ENCODE results near the gene GPN1.
A peak's percentile ranks its signal among the peaks of the same experiment; 100 is the strongest.
"Not testable (repeated sequence)": the region's sequence is repeated elsewhere in the genome, so short reads cannot be mapped to it uniquely, and the experiment has no call there.

The GPN1 gene

DNA sequence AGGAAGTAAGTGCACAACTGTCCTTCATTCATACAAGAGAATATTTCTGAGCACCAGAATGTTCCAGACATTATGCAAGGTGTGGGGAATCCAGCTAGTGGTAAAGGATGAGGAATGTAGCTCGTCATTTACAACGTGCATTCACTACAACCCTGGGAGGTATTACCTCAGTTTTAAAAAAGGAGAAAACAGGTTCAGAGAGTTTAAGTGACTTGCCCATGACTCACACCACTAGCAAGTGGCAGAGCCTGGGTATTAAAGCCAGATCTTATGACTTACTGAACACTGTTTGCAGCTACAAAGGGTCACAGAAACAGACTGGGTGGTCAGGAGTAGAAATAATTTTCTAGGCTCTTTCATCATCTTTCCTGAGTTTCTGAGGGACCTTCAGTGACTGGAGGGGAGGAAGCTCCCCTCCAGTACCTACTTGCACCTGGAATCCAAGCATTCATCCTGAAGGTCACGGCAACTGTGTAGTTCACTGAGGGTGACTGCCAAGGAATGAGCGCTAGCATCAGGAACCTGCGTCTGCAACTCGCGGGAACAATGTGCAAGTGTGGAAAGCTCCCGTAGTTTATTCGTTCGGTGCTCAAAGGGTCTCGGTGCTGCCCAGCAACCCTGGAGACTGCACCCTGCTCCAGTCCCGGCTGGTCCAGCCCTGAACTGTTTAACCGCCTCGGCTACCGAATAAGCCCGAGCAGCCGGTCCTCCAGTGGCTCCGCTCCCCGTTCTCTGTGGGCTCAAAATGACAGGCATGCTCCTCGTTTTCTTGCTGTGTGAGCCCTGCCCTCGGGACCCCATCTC lies 685 bp upstream of the GPN1 start:
- DNase-seq (ENCODE audit: low read depth): no peak

DNA sequence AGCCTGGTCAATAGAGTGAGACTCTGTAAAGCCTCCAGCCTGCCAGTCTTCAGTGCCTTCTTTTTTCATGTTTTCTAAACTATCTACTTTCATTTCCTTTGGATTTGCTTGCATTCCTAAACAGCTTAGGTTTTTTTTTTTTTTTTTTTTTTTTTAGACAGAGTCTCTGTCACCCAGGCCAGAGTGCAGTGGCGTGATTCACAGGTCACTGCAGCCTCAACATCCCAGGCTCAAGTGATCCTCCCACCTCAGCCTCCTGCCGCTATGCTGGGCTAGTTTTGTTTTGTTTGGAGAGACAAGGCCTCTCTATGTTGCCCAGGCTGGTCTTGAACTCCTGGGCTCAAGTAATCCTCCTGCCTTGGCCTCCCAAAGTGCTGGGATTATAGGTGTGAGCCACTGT lies 1.4 kb downstream of the GPN1 start:
- DNase-seq (ENCODE audit: low read depth): not testable (repeated sequence)

DNA sequence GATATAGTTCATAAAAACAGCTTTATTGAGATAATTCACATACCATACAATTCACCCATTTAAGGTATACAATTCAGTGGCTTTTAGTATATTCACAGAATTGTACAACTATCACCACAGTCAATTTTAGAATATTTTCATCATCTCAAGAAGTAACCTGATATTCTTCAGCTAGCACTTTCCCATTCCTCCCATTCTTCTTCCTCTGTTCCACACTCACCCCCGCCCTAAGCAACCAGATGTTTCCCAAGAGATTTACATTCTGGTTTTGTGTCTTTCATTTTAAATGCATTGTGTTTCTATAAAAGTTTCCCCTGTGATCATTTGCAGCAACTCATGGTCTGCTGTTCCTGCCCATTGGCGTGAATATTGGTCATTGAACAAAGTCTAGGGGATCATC lies 5.4 kb downstream of the GPN1 start:
- DNase-seq (ENCODE audit: low read depth): no peak

- DNase-seq (ENCODE audit: low read depth): no peak
These were observed 7.9 kb downstream of the GPN1 start for GRCh38 chr2:27636766-27637165.

DNA sequence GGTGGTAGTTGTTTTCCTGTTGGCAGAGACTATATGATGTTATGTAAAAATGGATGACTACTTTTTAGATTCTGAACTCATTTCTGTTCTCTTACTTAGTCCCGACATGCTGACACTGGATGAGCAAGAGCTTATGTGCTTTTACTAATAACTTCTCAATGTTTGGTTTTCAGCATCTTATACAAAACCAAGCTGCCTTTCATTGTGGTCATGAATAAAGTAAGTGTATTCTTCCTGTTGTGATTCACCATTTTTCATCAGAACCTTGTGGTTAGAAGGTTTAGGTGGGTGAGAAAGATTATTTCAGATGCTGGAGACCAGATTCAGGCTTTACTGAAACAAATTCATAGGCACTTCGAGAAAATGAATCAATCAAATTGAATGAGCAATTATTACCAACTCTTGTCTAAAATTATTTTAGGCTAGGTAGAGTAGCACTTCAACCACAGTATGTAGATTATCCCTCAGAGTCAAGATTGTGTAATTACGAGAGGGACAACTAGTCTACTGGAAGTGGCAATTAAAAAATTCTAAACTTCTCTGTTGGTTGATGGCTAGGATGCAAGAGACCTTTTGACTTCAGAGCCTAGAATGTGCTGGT lies 9.3 kb downstream of the GPN1 start:
- DNase-seq (ENCODE audit: low read depth): no peak

DNA sequence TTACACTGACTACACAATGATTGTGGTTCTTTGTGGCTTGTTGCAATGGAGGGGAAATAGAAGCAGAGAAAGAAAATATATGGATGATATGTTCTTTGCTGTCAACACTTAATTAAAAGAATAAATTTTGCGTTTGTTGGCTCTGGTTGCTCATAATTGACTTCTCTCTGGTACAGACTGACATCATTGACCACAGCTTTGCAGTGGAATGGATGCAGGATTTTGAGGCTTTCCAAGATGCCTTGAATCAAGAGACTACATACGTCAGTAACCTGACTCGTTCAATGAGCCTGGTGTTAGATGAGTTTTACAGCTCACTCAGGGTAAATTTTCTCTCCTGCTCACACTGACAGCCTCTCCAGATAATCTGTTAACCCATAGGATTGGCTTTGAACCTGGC lies 9.9 kb downstream of the GPN1 start:
- DNase-seq (ENCODE audit: low read depth): no peak

GRCh38 chr2:27640722-27641245 lies 11.9 kb downstream of the GPN1 start:
- no peak for DNase-seq (ENCODE audit: low read depth)

- DNase-seq (ENCODE audit: low read depth): no peak
These were observed 16.3 kb downstream of the GPN1 start for GRCh38 chr2:27645197-27645596.

DNA sequence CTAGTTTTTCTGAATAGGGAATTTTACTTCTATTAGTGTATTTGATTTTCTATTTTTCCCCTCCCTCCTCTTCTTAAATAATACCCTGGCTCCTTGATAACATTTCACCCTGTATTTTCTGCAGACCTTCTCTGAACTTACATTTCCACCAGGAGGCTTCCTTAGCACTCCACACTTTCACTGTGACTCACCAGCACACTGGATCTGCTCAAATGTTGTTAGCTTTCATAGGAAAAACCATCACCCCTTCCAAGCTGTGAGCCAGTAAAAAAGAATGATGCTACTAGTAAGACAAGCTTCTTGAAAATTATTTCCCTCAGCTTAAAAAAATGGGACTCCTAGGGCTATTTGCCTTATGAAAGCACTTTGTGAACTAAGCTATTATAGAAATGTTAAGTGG lies 18.4 kb downstream of the GPN1 start:
- DNase-seq (ENCODE audit: low read depth): no peak

GRCh38 chr2:27647737-27648136 lies 18.9 kb downstream of the GPN1 start:
- no peak for DNase-seq (ENCODE audit: low read depth)

DNA sequence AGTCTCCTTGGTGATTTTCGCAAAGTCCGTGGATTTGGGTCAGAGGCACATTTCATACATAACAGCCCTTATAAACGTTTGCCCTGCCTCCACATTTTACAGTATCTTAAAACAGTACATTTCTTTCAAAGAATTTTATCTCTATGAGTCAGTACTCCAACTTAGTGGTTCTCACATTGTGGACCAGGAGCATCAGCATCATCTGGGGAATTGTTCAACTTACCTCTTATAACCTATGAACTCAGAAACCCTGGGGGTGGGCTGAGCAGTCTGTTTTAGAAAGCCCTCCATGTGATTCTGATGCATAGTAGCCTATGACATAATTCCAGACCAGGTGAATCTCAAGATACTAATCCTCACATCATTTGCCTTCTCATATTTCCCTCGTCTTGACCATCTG lies 22.2 kb downstream of the GPN1 start:
- DNase-seq (ENCODE audit: low read depth): no peak

- DNase-seq (ENCODE audit: low read depth): no peak
These were observed 23.5 kb downstream of the GPN1 start for GRCh38 chr2:27652341-27652740.

GRCh38 chr2:27652790-27653189 lies 23.9 kb downstream of the GPN1 start:
- DNase-seq (ENCODE audit: low read depth): no peak

GRCh38 chr2:27653397-27653796 lies 24.5 kb downstream of the GPN1 start:
- DNase-seq (ENCODE audit: low read depth): no peak

DNA sequence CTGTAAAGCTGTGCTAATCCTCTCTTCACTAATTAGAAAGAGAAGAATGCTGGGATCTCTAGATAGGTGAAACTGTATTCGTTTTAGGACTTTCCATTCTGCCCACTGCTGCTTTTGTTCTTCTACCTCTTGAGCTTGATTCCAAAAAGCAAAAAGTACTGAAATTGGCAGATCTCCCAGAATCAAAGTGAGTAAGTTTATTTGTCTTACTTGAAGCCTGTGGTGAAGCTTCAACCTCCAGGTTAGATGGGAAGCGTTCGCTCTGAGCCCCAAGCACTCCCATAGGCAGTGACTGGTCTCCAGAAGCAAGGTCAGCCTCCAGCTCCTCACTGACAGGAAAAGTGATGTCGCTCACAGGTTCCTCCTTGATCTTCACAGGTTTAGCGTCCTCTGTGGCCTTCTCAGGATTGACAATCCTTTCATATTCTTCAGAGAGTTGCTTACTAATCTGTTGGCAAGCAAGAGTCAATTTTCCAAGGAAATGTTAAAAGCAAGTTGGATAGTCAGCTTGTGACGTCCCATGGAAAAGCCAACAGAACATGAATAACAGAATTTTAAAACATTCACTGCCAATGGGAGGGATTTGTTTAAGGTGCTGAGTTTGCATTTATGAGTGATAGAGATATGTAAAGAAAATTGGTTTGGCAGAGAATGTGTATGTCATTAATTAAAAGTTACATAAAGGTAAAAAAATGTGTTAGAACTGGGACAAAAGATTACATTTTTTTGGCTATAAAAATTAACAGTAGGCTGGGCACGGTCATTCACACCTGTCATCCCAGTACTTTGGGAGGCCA lies 26.5 kb downstream of the GPN1 start:
- DNase-seq (ENCODE audit: low read depth): no peak

DNA sequence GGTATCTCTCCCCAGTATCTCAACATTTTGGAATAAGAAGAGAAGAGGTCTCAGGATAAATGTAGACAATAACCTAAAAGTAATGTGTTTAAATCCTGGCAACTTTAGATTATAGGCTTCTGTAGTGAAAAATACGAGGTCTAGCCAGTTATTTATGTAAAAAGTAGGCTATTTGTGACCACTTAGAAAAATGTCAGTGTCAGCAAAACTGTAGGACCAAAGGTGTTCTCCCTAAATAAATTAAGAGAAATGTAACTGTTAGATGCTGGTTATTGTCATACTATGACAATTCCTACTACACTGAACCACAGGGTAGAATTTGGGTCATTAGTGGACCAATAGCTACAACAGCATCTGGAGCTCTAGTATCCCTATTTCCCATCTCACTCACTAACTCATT lies 32.5 kb downstream of the GPN1 start:
- DNase-seq (ENCODE audit: low read depth): no peak

DNA sequence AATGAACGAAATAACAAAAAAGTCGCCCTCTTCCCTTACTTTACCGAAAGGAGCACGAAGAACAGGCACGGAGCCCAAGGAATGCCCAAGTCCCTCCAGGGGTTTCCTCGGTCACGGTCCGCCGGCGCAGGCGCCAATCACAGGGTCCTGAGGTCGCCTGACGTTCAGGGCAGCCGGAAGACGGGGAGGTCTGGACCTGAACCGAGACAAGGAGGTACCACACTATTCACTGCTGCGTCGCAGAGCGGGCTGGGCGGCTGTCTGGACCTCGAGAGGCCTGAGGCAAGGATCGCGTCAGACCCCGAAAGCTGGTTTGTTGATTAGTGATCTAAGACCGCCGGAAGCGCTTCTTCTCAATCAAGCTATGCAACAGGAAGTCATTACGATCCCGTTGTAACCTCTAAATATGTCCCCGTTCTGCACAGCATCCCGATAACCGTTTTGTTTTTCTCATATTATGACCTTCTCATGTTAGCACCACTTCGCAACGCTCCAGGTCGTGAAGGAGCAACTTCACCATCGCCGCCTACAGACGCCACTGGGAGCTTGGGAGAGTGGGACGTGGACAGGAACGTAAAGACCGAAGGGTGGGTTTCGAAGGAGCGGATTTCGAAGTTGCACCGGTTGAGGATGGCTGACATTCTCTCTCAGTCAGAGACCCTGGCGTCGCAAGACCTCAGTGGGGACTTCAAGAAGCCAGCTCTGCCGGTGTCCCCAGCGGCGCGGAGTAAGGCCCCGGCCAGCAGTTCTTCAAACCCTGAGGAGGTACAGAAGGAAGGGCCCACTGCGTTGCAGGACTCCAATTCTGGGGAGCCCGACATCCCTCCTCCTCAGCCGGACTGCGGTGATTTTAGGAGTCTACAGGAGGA lies 34.7 kb downstream of the GPN1 start, which contains the start of the genes SLC4A1AP and SUPT7L:
Gene SLC4A1AP (plus strand): TSS at position 605 of the 869 bp plus-strand sequence. CDS start 26 bp downstream, at position 631.
Gene SUPT7L (minus strand): TSS at position 330 of the 869 bp plus-strand sequence. CDS start 1,422 bp downstream, outside the sequence.
- DNase-seq (ENCODE audit: low read depth): peak; percentile 54

DNA sequence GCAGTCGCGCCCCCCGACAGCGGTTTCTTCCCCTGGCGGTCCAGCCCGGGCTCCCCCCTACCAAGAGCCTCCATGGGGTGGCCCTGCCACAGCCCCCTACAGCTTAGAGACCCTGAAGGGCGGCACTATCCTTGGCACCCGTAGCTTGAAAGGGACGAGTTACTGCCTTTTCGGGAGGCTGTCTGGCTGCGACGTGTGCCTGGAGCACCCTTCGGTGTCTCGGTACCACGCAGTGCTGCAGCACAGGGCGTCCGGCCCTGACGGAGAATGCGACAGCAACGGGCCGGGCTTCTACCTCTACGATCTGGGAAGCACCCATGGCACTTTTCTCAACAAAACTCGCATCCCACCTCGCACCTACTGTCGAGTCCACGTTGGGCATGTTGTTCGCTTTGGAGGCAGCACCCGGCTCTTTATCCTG lies 35.3 kb downstream of the GPN1 start:
- DNase-seq (ENCODE audit: low read depth): no peak

DNA sequence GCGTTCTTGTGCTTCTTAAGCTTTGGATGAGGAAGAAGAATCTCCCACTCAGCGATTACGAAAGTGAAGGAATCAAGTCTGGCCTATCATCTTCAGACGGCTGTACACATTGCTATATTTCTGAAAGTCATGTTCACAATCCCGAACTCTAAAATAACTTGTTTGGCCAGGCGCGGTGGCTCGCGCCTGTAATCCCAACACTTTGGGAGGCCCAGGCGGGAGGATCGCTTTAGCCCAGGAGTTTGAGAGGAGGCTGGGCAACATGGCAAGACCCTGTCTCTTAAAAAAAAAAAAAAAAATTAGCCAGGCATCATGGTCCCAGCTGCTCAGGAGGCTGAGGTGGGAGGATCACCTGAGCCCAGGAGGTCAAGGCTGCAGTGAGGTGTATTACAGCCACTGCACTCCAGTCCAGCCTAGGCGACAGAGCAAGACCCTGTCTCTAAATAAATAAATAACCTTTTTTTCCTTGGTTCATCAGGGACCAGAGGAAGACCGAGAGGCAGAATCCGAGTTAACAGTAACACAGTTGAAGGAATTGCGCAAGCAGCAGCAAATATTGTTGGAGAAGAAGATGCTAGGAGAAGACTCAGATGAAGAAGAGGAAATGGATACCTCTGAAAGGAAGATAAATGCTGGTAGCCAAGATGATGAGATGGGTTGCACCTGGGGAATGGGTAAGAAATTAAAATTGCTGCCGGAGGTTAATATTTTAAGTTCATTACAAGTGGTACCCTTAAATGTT lies 35.9 kb downstream of the GPN1 start:
- DNase-seq (ENCODE audit: low read depth): no peak

DNA sequence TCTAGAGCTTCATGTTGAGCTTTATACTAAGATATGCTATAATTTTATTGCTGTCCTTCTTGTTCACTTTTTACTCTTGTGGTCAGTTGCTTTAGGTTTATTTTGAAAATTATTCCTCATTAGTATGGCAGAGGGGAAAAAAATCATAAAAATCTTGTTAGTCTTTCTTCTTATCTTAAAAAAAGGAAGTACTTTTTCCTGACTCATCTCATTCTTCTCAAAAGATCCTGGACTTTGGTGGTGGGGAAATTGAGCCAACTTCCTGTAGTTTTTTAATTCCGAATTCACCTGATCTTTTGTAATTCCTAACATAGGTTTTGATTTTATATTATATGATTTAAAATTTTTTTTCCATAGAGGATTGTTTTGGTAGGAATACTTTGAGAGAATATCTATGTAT lies 38.6 kb downstream of the GPN1 start:
- DNase-seq (ENCODE audit: low read depth): no peak

- no peak for DNase-seq (ENCODE audit: low read depth)
These were observed 42.4 kb downstream of the GPN1 start for GRCh38 chr2:27671235-27671634.
